HG02759 (cell line): Measurements from ENCODE around the gene ZFAND3.

Source experiments
- ATAC-seq: cut with Tn5 transposase; IDR thresholded peaks from one replicate; pipeline ENCODE4 v1.9.1; 2021; ENCODE audit warnings: mild to moderate bottlenecking, moderate library complexity; ENCODE audit not compliant: unreplicated experiment

The ZFAND3 gene

DNA sequence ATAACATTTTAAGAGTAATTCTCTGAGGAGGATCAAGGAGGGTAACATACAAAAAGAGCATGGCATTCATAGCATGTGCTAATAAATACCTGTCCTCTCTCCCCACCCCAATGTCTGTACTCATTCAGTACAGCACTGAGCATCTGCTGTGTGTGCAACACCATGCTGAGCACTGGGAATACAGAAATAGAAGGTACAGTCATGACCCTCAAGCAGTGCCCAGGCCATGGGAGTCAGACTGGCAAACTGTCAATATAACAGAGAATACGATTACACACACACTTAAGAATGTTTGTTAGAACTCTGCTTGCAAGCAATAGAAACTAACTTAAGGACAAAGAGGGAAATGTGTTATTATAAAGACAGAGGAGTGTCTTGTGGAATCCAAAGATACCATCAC lies 24.7 kb upstream of the ZFAND3 start:
- no peak for ATAC-seq

DNA sequence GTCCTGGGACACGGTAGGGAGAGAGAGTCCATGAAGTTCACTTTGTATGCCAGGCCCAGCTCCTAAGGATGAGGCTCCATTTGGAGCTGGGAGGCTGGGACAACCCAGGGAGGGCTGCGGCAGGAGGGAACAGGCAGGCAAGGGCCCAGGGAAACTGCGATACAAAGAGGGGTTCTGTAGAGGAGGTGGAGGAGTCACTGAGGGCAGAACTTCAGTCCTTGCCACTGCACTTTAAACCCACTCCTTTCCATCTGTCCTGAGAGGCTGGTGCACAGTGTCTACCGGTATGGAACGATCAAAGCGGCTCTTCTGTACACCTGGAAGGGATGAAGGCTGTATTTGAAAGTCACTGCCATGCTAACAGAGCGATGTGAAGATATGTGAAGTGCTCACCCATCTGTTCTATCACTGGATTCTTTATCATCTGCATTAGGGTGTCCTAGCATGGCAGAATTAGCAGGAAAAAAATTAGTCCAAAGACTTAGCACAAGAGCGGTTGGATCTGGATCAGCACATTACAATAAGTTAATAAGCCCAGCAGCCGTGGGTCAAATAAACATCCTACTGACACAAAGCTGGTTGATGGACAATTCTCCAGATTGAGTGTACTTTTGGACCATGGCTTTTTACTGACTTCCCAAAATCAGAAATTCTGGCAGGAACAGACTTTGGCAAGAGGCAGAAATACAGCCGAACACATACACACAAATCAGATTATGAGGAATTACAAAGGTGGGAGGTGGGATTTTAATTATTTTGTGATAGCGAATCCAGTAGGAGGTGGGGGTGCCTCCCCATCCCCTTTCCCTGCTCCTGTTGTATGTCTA lies 20.9 kb upstream of the ZFAND3 start:
- ATAC-seq, result no peak

DNA sequence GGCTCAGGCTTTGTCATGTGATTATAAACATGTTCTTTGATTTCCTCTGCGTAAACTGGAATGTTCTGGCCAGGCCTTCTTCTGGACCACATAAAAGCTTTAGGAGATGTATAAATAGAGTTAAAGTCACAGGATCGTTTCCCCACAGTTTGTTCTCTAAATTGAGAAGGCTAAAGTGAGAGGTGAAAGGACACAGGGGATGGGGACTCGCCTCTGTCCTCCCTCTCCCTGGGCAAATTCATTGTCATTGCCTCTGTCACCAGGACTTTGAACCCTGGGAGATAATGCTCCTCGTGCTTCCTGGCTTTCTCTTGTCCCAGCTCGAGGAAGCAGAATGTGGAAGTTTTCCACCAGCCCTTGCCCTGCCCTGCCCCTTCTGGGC lies 20.3 kb upstream of the ZFAND3 start:
- no peak for ATAC-seq

DNA sequence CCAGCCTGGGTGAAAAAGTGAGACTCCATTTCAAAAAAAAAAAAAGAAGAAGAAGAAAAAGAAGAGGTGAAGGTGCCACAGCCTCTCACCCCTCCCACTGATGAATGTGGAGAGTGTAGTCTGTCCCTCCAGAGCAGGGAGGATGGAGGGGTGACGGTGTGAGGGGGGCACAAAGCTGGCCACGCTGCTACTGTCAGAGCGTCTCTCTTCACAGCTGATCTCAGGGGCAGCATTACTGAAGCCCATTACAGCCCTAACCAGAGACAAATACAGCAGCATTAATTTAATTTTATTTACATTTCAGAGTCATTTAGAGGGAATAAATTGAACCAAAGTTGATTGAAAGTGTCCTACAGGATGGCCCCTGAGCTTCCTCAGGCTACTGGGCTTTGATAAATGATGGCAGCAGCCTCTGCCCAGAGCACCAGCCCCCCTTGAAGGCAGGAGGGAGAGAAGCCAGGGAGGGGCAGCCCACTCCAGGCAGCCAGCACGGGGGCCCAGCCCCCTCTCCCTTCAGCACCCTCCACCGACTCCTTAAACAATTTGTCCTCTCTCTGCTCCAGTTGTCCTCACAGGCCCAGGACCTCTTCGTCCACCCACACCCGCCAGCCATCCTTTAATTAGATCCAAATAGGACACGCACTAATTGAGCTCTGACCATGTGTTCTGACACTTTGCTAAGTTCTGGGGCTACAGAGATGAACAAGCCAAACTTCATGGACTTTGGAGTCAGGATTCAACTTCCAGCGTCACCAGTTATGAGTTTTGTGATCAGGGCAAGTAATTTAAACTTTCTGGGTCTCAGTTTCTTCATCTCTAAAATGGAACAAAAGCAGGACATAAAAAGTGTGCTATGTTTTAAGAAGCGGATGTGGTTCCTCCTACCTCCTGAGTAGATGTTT lies 18.6 kb upstream of the ZFAND3 start:
- ATAC-seq, result no peak

DNA sequence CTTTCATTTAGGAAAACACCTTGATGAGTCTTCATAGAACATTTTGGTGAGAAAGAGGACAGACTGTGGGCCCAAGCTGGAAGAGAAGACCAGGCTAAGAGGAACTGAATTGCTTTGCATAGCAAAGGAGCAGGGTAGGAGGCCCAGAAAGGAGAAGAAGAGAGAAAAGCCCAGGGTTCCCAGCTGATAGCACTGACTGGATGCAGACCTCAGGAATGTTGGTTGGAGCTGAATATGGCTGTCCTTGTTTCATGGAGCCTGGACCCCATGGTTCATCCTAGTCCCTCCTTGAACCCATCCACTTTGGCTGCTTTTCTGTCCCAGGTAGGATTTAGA lies 18.0 kb upstream of the ZFAND3 start:
- ATAC-seq, result no peak

DNA sequence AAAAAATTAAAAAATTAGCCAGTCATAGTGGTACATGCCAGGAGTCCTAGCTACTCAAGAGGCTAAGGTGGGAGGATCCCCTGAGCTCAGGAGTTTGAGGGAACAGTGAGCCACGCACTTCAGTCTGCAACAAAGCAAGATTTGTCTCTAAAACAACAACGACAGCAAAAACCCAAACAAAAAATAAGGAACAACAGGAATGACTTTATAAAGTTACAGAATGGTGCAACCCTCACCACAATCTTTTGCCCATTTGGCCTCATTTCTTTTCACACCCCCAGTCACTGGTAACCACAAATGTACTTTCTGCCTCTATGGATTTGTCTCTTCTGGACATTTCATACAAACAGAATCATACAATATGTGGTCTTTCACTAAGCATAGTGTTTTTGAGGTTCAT lies 16.7 kb upstream of the ZFAND3 start:
- ATAC-seq, result no peak

DNA sequence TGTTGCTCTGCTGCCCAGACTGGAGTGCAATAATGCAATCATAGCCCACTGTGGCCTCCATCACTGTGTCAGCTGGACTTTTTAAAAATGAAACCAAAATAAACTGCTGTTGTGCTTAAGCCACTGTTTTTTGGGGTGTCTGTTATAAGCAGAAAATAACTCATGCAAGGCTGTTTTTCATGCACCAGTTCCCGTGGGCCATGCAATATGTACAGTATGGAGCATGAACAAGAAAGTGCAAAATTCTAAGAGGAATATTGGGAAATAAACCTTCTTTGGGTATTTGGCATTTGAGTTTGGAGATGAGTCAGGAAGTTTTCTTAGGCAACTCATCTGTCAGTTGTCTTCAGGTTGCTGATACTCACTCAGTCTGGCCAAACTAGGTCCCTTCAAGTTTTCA lies 14.9 kb upstream of the ZFAND3 start:
- ATAC-seq, result no peak

DNA sequence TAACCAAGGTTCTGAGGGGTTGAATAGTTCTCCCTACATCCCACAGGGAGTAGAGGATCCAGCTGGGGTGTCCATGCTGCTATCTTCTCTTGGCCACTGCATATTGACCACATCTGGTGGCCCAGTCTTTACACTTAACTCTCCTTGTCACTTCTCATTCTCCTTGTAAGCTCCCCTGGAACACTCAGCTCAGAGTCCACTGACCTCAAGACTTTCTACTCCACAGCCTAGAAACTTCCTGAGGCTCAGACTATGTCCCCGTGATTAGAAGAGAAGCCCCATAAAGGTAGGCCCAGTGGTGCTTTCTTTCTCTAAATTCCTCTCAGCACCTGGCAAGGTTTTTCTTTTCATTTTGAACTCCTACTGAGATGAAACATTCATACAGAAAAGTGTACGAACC lies 13.3 kb upstream of the ZFAND3 start:
- no peak for ATAC-seq

DNA sequence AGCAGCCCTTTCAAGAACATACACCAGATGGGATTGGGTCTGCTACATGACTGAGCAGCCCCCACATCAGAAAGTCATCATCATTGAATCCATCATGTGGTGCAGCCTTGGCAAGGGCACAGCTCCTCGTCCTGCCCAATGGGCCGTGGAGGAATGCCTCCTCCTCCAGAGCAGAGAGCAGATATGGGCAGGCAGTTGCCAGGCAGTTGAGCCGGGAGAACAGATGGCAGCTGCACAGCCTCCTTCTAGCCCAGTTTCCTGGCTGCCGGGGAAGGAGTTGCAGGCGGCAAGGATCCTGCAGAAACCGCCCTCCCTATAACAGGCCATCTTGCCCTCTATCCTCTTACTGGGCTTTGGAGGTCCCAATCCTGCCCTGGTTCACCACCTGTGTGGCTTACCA lies 11.9 kb upstream of the ZFAND3 start:
- no peak for ATAC-seq

DNA sequence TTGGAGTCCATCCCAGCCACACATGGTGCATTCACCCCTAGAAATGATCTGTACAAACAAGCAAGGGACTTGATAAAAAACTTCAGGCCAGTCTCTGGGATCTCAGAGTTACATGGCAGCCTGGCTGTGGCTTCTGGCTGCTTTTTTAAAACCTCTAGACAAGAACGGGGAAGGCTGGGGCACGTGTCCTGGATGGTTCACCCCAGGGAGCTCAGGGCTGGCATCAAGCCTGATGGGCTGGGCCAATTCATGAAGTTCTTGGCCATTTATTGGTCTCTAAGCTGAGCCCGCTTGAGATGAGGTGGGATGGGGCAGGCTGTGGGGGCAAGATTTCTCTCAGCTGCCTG lies 10.4 kb upstream of the ZFAND3 start:
- ATAC-seq, result no peak

DNA sequence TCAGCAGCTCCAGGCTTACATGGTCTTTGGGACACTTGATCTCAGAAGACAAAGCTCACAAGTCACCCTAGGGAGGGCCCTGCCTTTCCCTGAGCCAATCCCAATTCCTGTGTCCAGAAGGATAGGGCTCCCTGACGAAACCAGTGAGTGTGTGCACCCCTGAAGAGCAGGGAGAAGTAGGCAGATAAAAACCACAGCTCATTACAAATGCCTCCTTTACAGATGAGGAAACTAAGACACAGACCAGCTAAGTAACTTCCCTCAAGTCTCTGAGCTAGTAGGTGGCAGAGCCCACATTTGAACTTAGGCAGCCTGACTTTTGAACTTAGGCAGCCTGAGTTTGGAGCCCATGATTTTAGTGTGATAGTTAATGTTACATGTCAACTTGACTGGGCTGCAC lies 6.7 kb upstream of the ZFAND3 start:
- no peak for ATAC-seq

DNA sequence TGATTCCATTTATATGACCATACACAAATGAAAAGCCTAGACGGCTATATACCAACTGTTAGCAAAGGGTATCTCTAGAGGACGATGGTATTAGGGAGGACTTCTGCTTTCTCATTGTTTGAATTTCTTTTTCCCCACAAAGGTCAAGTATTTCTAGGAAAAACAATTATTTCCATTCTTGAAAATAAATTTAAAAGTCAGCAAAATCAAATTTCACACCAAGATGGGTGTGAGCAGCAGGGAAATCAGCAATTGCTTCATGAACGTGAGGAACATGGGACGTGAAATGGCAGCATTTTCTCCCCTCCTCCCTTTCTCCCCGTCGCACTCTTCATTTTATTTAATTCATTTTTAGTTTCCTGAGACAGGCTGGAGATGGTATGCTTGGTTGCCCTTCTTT lies 5.2 kb upstream of the ZFAND3 start:
- no peak for ATAC-seq

DNA sequence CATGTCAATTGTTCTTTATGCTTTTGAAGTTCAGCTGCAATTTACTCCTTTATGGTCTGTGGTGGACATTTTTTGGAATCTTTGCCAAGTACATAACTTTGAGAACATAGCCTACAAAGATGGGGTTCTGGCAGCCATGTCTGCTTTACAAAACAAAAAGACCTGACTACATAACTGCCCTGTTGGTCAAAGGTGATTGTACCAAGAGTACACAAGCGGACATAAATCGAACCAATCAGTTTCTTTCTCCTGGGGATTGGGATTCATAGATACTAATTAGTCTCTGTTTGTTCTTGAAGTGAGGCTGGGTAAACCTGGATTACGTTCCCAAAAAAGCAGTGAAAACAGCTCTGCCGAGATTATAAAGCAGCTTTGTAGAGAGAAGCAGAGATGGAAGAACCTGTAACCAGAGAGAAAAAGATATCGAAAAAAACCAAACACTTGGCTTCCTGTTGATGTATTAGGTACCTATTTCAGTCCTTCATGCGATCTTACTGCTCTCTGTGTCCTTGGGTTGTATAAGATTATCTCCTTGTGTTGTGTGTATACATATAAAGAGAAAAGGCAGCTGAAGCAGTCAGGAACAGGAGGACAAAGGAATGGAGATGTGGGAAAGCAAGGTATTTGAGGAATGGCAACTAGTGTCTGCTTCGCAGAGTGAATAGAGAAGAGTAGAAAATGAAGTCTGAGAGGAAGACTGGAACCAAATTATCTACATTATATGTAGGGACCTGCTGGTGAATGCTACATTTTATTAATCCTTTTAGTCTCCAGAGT lies 2.7 kb upstream of the ZFAND3 start:
- no peak for ATAC-seq

DNA sequence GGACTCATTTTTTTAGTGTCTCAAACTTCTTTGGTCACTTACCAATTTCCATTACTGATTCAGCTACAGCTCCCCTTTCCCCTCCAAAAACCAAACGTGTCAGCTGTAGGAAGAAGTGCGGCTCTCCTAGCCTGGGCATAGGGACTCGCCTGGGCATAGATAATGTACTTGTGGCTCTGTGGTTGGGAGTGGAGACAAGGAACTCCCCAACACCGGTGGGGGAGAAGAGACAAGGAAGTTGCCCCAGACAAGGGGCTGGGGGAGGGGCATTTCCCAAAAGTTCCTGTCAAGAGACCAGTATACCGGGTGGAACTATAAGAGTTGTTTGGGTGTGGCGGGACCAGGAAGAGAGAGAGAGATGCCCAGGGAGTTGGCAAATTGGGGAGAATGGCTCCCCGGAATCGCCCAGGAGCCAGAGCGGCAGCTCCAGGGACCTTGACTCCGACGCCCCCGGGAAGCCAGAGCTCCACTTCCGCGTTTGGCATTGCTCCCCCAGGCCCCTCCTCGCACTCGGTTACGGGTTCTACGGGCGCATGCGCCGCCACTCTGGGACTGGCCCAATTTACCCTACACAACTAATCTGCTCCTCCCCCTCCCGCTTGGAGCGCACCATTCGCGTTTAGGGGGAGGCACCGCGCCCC lies 871 bp upstream of the ZFAND3 start:
- ATAC-seq, result peak; percentile 74

DNA sequence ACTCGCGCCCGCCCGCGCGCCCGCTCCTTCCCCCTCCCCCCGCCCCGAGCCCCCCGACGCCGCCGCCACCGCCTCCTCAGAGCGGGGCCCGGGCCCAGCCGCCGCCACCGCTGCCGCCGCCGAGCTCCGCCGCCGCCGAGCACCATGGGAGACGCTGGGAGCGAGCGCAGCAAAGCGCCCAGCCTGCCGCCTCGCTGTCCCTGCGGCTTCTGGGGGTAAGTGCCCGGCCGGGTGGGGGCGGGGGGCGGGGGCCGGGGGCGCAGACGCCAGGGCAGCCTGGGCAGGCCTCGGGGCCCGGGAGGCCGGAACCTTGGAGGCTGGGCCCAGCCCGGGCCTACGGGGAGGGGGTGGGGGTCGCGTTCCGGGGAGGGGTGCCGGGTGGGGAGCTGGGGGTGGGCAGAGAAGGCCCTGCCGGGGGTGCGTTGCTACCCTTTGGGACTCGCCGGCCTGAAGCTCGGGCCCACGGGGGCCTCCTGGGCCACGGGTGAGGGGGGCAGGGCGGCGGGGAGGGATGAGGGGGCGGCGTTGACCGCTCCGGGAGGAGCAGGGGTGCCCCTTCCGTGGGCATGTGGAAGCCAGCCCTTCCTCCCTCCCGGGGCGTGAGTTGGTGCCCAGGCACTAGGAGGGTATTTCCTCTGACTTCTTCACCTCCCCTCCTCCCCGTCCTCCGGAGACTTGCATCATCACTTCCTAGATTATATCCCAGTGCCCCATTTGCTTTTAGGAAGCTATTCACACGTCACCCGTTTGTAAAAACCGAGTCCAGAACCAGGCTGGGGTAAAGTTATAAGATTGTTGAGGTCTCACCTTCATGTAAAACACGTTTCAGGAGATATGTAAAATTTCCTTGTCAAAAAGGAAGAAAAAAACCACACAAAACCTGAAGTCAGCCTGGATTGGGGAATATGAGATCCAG lies 533 bp downstream of the ZFAND3 start:
- ATAC-seq, result no peak

DNA sequence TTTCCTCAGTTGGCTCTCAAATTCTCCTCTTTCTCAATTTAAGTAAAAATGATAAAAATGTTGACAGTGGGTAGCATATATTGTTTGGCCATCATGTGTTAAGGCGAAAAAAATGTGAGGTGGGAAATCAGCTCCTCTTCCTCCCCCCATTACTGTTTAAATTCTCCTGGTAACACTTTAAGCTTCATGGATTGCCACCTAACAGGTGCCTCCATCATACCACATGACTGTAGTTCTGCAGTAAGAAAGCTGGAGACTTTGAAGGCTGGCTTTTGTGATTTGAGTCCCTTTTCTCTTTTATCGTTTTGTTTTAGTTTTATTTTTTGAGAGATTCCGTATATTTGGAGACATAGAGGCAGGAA lies 1.2 kb downstream of the ZFAND3 start:
- ATAC-seq, result no peak

DNA sequence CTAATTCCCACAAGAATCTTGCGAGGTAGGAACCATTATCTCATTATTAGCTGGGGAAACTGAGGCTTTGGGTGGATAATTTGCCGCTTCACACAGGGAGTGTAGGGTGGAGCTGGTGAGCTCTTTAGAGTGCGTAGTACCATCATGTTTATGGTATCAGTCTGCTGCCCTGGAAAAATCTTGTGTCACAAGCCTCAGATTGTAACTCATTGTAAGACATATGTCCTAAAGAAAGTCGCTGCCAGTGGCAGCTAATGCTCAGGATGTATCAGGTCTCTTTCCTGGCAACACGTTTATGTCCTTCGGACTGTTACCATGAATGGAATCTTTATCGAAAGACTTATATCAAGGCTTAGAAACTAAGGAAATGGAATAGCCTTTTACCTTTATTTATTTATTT lies 1.9 kb downstream of the ZFAND3 start:
- ATAC-seq, result no peak

DNA sequence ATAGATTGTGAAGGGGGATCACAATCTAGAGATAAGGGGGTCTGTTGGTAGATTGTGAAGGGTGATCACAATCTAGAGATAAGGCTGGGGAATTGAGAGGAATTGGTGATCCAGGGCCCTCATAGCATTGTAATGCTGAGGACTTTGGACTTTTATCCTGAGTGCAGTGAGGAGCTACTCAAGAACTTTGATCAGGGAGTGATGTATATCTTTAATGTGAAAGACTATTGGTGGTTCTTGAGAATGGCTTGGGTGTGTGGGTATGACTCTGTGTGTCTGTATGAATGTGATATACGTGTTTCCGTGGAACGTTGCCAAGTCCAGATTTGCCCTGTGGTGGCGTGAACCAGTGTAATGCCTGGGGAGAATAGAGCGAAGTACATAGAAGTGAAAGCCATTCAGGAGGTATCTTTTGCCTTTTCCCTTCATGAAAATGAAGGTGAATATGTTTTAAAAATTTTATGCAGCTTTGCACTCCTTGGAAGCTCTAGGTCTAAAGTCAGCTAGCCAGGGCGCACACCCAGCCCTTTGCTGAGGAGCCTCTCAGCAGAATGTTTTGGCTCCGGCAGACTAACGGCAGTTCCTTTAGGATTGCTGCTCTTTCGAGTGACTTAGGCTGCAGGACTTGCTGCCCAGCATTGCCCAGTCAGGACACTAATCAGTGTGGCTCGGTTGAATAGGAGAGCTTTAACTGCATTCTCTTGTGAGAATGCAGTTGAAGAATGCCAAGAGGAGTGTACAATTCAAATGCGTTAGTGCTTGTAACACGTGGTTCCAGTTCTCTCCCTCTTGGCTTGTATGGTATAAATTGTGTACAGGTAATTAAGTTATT lies 3.5 kb downstream of the ZFAND3 start:
- ATAC-seq, result no peak

DNA sequence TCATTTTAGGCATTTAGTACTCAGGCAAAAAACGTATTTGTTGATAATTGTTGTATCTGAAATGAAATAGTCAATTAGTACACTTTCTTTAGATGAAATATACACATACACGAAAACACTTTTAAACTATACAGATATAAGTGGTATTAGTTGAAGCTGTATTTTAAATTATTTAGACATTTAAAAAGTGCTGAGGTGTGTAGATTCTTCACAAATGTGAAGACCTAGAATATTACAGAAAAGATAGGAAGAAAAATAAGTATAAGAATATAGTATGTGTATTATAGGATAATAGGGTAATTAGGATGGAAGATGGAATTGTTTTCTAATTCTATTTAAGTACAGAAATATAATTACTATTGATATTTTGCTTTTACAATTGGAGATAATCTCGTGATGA lies 4.6 kb downstream of the ZFAND3 start:
- no peak for ATAC-seq
